PC-9 (cell line): ENCODE measurements around the gene DDX17. TPM values are rescaled to one million over a fixed set of nuclear protein-coding genes. Genes with fewer than 3 reads are reported as not detected.

Source experiments
- BruUV-seq: library from RNA; stranded (reverse); fragments of 400-500 nt; replicated peaks from 2 replicates; lab custom pipeline; 2021; lab: Mats Ljungman, UMichigan
- CTCF ChIA-PET: fragments of 300-600 bp; sonication (Branson Sonifier 250); formaldehyde crosslinking; loops from one replicate; lab custom pipeline; 2022; ENCODE audit warnings: antibody characterized with exemption; lab: Charles Lee
- POLR2A ChIA-PET: fragments of 300-600 bp; sonication (Branson Sonifier 250); formaldehyde crosslinking; loops from one replicate; lab custom pipeline; 2022; ENCODE audit warnings: antibody characterized with exemption; ENCODE audit not compliant: unreplicated experiment; lab: Charles Lee
- DNase-seq, 2 experiments: peaks; one replicate each; pipeline versions ENCODE4 v3.0.0 to v3.0.0-alpha.2; 2015 to 2022; ENCODE audit warnings: mixed read lengths in 1 of 2
- H2AFZ ChIP-seq: fragments of 200-600 bp; sonication (generic); 2 replicates; pipeline ENCODE4 v1.8.1; 2017; ENCODE audit warnings: antibody characterized with exemption
- H3F3A ChIP-seq: fragments of 200-600 bp; sonication (generic); 2 replicates; pipeline ENCODE4 v1.8.1; 2017; ENCODE audit warnings: antibody characterized with exemption, mild to moderate bottlenecking, low read depth; ENCODE audit not compliant: insufficient read depth
- H3K27ac ChIP-seq: fragments of 200-600 bp; sonication (generic); 2 replicates; pipeline ENCODE4 v1.6.1; 2016; ENCODE audit warnings: mixed run types
- H3K27me3 ChIP-seq: fragments of 200-600 bp; sonication (generic); 2 replicates; pipeline ENCODE4 v1.6.1; 2016; ENCODE audit warnings: low read depth, mixed run types; ENCODE audit not compliant: insufficient read depth
- H3K36me3 ChIP-seq: fragments of 200-600 bp; sonication (generic); 2 replicates; pipeline ENCODE4 v1.6.1; 2016; ENCODE audit warnings: low read depth, mixed run types
- H3K4me1 ChIP-seq: fragments of 200-600 bp; sonication (generic); replicated peaks from 2 replicates; pipeline ENCODE4 v1.6.1; 2016; ENCODE audit warnings: mixed run types; ENCODE audit not compliant: insufficient read depth
- H3K4me2 ChIP-seq: fragments of 200-600 bp; sonication (generic); 2 replicates; pipeline ENCODE4 v1.6.1; 2017; ENCODE audit warnings: mixed run types
- H3K4me3 ChIP-seq: fragments of 200-600 bp; sonication (generic); 2 replicates; pipeline ENCODE4 v1.6.1; 2016; ENCODE audit warnings: mixed run types
- H3K79me2 ChIP-seq: fragments of 200-600 bp; sonication (generic); 2 replicates; pipeline ENCODE4 v1.6.1; 2017; ENCODE audit warnings: low read depth, mixed run types
- H3K9me2 ChIP-seq: fragments of 200-600 bp; sonication (generic); 2 replicates; pipeline ENCODE4 v1.8.1; 2017; ENCODE audit warnings: mild to moderate bottlenecking; ENCODE audit not compliant: insufficient read depth
- H3K9me3 ChIP-seq: fragments of 200-600 bp; sonication (generic); 2 replicates; pipeline ENCODE4 v1.8.1; 2016; ENCODE audit warnings: low read depth; ENCODE audit not compliant: insufficient read depth
- H4K20me1 ChIP-seq: fragments of 200-600 bp; sonication (generic); 2 replicates; pipeline ENCODE4 v1.8.1; 2017; ENCODE audit not compliant: insufficient read depth
- EZH2 ChIP-seq: fragments of 200-600 bp; sonication (generic); IDR thresholded peaks from 2 replicates; pipeline ENCODE4 v1.8.0; 2017; ENCODE audit warnings: antibody characterized with exemption, low read depth
- intact Hi-C: fragments of 100-400 bp; cut with micrococcal nuclease; formaldehyde crosslinking; loops from one replicate; pipeline ENCODE4 v1.10.0; 2022; ENCODE audit not compliant: unreplicated experiment
- total RNA-seq: library from RNA; stranded (reverse); gene quantifications from 2 replicates; pipeline ENCODE4 v1.2.3, GENCODE V29; 2021
- TF ChIP-seq, protein P1 (sequence below): fragments of 200-600 bp; sonication (generic); conservative IDR thresholded peaks from 2 replicates; pipeline ENCODE4 v1.6.1; 2017; ENCODE audit warnings: mixed run types, antibody characterized with exemption, mild to moderate bottlenecking, moderate library complexity

The DDX17 gene
- total RNA-seq, 1 experiment from 2014 or later: 511 TPM

- Histone ChIP-seq H3K27ac (no peak overlapping the region), H2AFZ (no peak overlapping the region), H3K9me2 (no peaks in the 10 kb centered on the region), H3K27me3 (0 out of 2 replicates have a peak, but pooled peaks cover 3% of the 10 kb centered on the region), H3K9me3 (no peaks in the 10 kb centered on the region), H4K20me1 (no peaks in the 10 kb centered on the region), H3K79me2 (no peaks in the 10 kb centered on the region), H3K36me3 (no peaks in the 10 kb centered on the region), H3F3A (no peaks in the 10 kb centered on the region), H3K4me1 (no peaks in the 10 kb centered on the region), H3K4me2 (no peak overlapping the region), H3K4me3 (no peak overlapping the region)
- TF ChIP-seq, protein P1, sequence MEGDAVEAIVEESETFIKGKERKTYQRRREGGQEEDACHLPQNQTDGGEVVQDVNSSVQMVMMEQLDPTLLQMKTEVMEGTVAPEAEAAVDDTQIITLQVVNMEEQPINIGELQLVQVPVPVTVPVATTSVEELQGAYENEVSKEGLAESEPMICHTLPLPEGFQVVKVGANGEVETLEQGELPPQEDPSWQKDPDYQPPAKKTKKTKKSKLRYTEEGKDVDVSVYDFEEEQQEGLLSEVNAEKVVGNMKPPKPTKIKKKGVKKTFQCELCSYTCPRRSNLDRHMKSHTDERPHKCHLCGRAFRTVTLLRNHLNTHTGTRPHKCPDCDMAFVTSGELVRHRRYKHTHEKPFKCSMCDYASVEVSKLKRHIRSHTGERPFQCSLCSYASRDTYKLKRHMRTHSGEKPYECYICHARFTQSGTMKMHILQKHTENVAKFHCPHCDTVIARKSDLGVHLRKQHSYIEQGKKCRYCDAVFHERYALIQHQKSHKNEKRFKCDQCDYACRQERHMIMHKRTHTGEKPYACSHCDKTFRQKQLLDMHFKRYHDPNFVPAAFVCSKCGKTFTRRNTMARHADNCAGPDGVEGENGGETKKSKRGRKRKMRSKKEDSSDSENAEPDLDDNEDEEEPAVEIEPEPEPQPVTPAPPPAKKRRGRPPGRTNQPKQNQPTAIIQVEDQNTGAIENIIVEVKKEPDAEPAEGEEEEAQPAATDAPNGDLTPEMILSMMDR: no peak
- no peak for TF ChIP-seq EZH2
- CTCF ChIA-PET: interaction anchor here (0.6 kb wide), 1 partner anchor 204 kb away, joined by 3 read pairs; no protein-coding TSS in a partner anchor
- no TSS peak for BruUV-seq
- intact Hi-C loops: no loop called here
- POLR2A ChIA-PET: interaction anchor here (0.6 kb wide), 1 partner anchor 35 kb away, joined by 4 read pairs; no protein-coding TSS in a partner anchor
- no peak for DNase-seq
Measured at GRCh38 chr22:38433871-38434270, 72.2 kb downstream of the DDX17 start.

Other genes with a start within 250 kb of the DDX17 start
- 185 and 192 TPM in 2 replicates for gene TMEM184B, start 233.3 kb downstream of the DDX17 start, total RNA-seq
- 331 and 348 TPM in 2 replicates for gene CSNK1E, start 188.9 kb downstream of the DDX17 start, total RNA-seq
- gene KCNJ4, start 51.1 kb downstream of the DDX17 start, total RNA-seq: 0.18 and 0.22 TPM in 2 replicates
- gene KDELR3, start 38.2 kb downstream of the DDX17 start, total RNA-seq: 15.5 and 18.9 TPM in 2 replicates
- 5.6 and 6.3 TPM in 2 replicates for gene DMC1, start 63.9 kb upstream of the DDX17 start, total RNA-seq
- gene FAM227A, start 150.1 kb upstream of the DDX17 start, total RNA-seq: 8.8 and 9.8 TPM in 2 replicates
- gene CBY1, start 150.3 kb upstream of the DDX17 start, total RNA-seq: 58.9 and 61.8 TPM in 2 replicates
- gene TOMM22, start 175.6 kb upstream of the DDX17 start, total RNA-seq: 106 and 120 TPM in 2 replicates
- gene JOSD1, start 194.6 kb upstream of the DDX17 start, total RNA-seq: 102 and 110 TPM in 2 replicates
- 79.3 and 94.7 TPM in 2 replicates for gene GTPBP1, start 199.6 kb upstream of the DDX17 start, total RNA-seq
- 169 and 220 TPM in 2 replicates for gene SUN2, start 249.7 kb upstream of the DDX17 start, total RNA-seq